SK-N-SH (cell line): ENCODE results near the gene MYEOV. TPM values are rescaled to one million over a fixed set of nuclear protein-coding genes. Genes with fewer than 3 reads are reported as not detected.

Source experiments
- CTCF ChIA-PET: fragments of 300-600, 350-600 bp; formaldehyde crosslinking; extraction: SDS; loops from one replicate; lab custom pipeline; 2021; lab: Yijun Ruan, JAX
- POLR2A ChIA-PET: fragments of 350-600 bp; sonication (Branson Sonifier 250); formaldehyde crosslinking; extraction: SDS; loops from one replicate; lab custom pipeline; 2020; ENCODE audit warnings: antibody characterized with exemption, inconsistent platforms; lab: Yijun Ruan, JAX
- DNase-seq: peaks from one replicate; pipeline ENCODE4 v3.0.0; 2012
- H2AFZ ChIP-seq: fragments of 200-600 bp; sonication (generic); 2 replicates; pipeline ENCODE4 v1.8.1; 2016; ENCODE audit warnings: antibody characterized with exemption, mild to moderate bottlenecking, low read depth
- H3F3A ChIP-seq: fragments of 200-600 bp; sonication (generic); replicated peaks from 2 replicates; pipeline ENCODE3; 2016; ENCODE audit warnings: antibody characterized with exemption, mild to moderate bottlenecking; ENCODE audit not compliant: insufficient read depth
- H3K27ac ChIP-seq, 2 experiments: fragments of 200-500 bp in 1 of 2; fragments of 200-600 bp in 1 of 2; sonication (Bioruptor generic) in 1 of 2; sonication (generic), shearing (Covaris generic) in 1 of 2; 2 replicates each; pipeline versions ENCODE4 v1.5.1 to v1.6.1; 2014 to 2016; ENCODE audit warnings: low read depth in 2 of 2, inconsistent platforms in 1 of 2, low read length in 1 of 2, mild to moderate bottlenecking in 1 of 2, mixed read lengths in 1 of 2
- H3K27me3 ChIP-seq: fragments of 200-600 bp; sonication (generic), shearing (Covaris generic); 2 replicates; pipeline ENCODE4 v1.6.1; 2016; ENCODE audit warnings: mixed run types; ENCODE audit not compliant: insufficient read depth
- H3K36me3 ChIP-seq, 2 experiments: fragments of 200-500 bp in 1 of 2; fragments of 200-600 bp in 1 of 2; sonication (Bioruptor generic) in 1 of 2; sonication (generic) in 1 of 2; replicated peaks in 1 of 2; 2 replicates each; pipeline versions ENCODE3 to v1.5.1; 2014 to 2016; ENCODE audit warnings: low read length in 1 of 2, mild to moderate bottlenecking in 1 of 2; ENCODE audit not compliant: insufficient read depth in 2 of 2, control insufficient read depth in 1 of 2
- H3K4me1 ChIP-seq, 2 experiments: fragments of 200-500 bp in 1 of 2; fragments of 200-600 bp in 1 of 2; sonication (Bioruptor generic) in 1 of 2; sonication (generic), shearing (Covaris generic) in 1 of 2; 2 replicates each; pipeline versions ENCODE4 v1.5.1 to v1.6.1; 2014 to 2016; ENCODE audit warnings: low read depth in 1 of 2, low read length in 1 of 2, mixed run types in 1 of 2; ENCODE audit not compliant: insufficient read depth in 2 of 2, control insufficient read depth in 1 of 2
- H3K4me2 ChIP-seq: fragments of 200-600 bp; sonication (generic), shearing (Covaris generic); 2 replicates; pipeline ENCODE4 v1.6.1; 2017; ENCODE audit warnings: mixed run types
- H3K4me3 ChIP-seq, 2 experiments: fragments of 200-500 bp in 1 of 2; fragments of 200-600 bp in 1 of 2; sonication (Bioruptor generic) in 1 of 2; sonication (generic), shearing (Covaris generic) in 1 of 2; 2 replicates each; pipeline versions ENCODE4 v1.5.1 to v1.8.1; 2014 to 2016; ENCODE audit warnings: low read depth in 2 of 2, inconsistent platforms in 1 of 2, low read length in 1 of 2, mild to moderate bottlenecking in 1 of 2, mixed read lengths in 1 of 2, moderate library complexity in 1 of 2
- H3K79me2 ChIP-seq: fragments of 200-600 bp; sonication (generic); 2 replicates; pipeline ENCODE4 v1.8.1; 2017; ENCODE audit warnings: mild to moderate bottlenecking; ENCODE audit not compliant: insufficient read depth
- H3K9ac ChIP-seq: fragments of 200-600 bp; sonication (generic); 2 replicates; pipeline ENCODE4 v1.6.1; 2017; ENCODE audit warnings: mixed run types
- H3K9me2 ChIP-seq: fragments of 200-600 bp; sonication (generic); 2 replicates; pipeline ENCODE4 v1.6.1; 2017; ENCODE audit warnings: mixed run types
- H3K9me3 ChIP-seq: fragments of 200-600 bp; sonication (generic); 2 replicates; pipeline ENCODE4 v1.6.1; 2017; ENCODE audit warnings: mixed run types, mild to moderate bottlenecking, moderate library complexity
- H4K20me1 ChIP-seq: fragments of 200-600 bp; sonication (generic); 2 replicates; pipeline ENCODE4 v1.6.1; 2017; ENCODE audit warnings: mild to moderate bottlenecking, mixed run types; ENCODE audit not compliant: insufficient read depth
- CHD2 ChIP-seq: fragments of 150-350 bp; IDR thresholded peaks from 2 replicates; pipeline ENCODE4 v1.6.1; 2018; ENCODE audit warnings: low read length; ENCODE audit not compliant: partially characterized antibody
- CTCF ChIP-seq: fragments of 200-600 bp; sonication (generic); IDR thresholded peaks from 2 replicates; pipeline ENCODE4 v1.6.1; 2017; ENCODE audit warnings: antibody characterized with exemption, mild to moderate bottlenecking, moderate library complexity
- ELF1 ChIP-seq: IDR thresholded peaks from 2 replicates; pipeline ENCODE4 v1.4.0; 2012
- FOSL2 ChIP-seq: IDR thresholded peaks from 2 replicates; pipeline ENCODE4 v1.4.0; 2012; ENCODE audit warnings: low read depth, mild to moderate bottlenecking, moderate library complexity, borderline replicate concordance
- GABPA ChIP-seq: IDR thresholded peaks from 2 replicates; pipeline ENCODE4 v1.4.0; 2012; ENCODE audit warnings: low read depth, mild to moderate bottlenecking
- MEF2A ChIP-seq: IDR thresholded peaks from 2 replicates; pipeline ENCODE4 v1.4.0; 2012; ENCODE audit warnings: low read depth, borderline replicate concordance
- MXI1 ChIP-seq: IDR thresholded peaks from 2 replicates; pipeline ENCODE4 v1.6.1; 2012; ENCODE audit warnings: mild to moderate bottlenecking, low read depth, low read length, improper control_type of control experiment
- NFIC ChIP-seq: IDR thresholded peaks from 2 replicates; pipeline ENCODE4 v1.4.0; 2012; ENCODE audit warnings: borderline replicate concordance
- NRF1 ChIP-seq: IDR thresholded peaks from 2 replicates; pipeline ENCODE4 v1.6.1; 2012; ENCODE audit warnings: low read depth, mild to moderate bottlenecking, low read length
- POLR2AphosphoS5 ChIP-seq: IDR thresholded peaks from 2 replicates; pipeline ENCODE4 v1.6.1; 2012; ENCODE audit warnings: low read depth, low read length
- SIN3A ChIP-seq: IDR thresholded peaks from 2 replicates; pipeline ENCODE4 v1.6.1; 2012; ENCODE audit warnings: low read depth, mild to moderate bottlenecking, low read length, moderate library complexity, borderline replicate concordance
- TAF1 ChIP-seq: IDR thresholded peaks from 2 replicates; pipeline ENCODE4 v1.6.1; 2012; ENCODE audit warnings: low read depth, mild to moderate bottlenecking, low read length, moderate library complexity, borderline replicate concordance
- ZBTB33 ChIP-seq: IDR thresholded peaks from 2 replicates; pipeline ENCODE4 v1.4.0; 2012; ENCODE audit warnings: low read depth, borderline replicate concordance
- WGBS: methylation state at CpG from one replicate; pipeline ENCODE4 v1.1.6; 2017; ENCODE audit warnings: low lambda C conversion rate; 5-methylcytosine and 5-hydroxymethylcytosine counted together
- polyA plus RNA-seq, 3 experiments: library from polyadenylated mRNA; depleted of rRNA; stranded (reverse); fragments of >200 nt; gene quantifications; 2 replicates each; pipeline ENCODE4 v1.2.3, GENCODE V29; 2012
- TF ChIP-seq, protein P1 (sequence below): IDR thresholded peaks from 2 replicates; pipeline ENCODE4; 2012
- TF ChIP-seq, protein P2 (sequence below): fragments of 150-350 bp; IDR thresholded peaks from 2 replicates; pipeline ENCODE4 v1.6.1; 2016; ENCODE audit warnings: mild to moderate bottlenecking, low read depth, low read length

MYEOV gene
- polyA plus RNA-seq, 1 of the 3 experiments (the other 2 are of a cell fraction), result 3.0 TPM

- no peaks in the 10 kb centered on the region for H3K79me2 ChIP-seq
- POLR2A ChIA-PET, result no interaction called here
- CTCF ChIA-PET, result interaction anchor here (0.8 kb wide), 1 partner anchor 142 kb away, joined by 3 read pairs; no protein-coding TSS in a partner anchor
- WGBS, result 78% methylated on average over 3 of the region's 6 CpGs
- H3K4me3 ChIP-seq, result no peak overlapping the region
- H3K4me2 ChIP-seq, result no peak overlapping the region
- DNase-seq, result no peak
- no peak for TF ChIP-seq MXI1
- TF ChIP-seq ELF1, result no peak
- TF ChIP-seq SIN3A, result no peak
- TF ChIP-seq CTCF, result no peak
- no peak for TF ChIP-seq CHD2
- TF ChIP-seq NRF1, result no peak
- TF ChIP-seq, protein P1, sequence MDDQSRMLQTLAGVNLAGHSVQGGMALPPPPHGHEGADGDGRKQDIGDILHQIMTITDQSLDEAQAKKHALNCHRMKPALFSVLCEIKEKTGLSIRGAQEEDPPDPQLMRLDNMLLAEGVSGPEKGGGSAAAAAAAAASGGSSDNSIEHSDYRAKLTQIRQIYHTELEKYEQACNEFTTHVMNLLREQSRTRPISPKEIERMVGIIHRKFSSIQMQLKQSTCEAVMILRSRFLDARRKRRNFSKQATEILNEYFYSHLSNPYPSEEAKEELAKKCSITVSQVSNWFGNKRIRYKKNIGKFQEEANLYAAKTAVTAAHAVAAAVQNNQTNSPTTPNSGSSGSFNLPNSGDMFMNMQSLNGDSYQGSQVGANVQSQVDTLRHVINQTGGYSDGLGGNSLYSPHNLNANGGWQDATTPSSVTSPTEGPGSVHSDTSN, result no peak
- no peak for TF ChIP-seq ZBTB33
- no peak for TF ChIP-seq MEF2A
- TF ChIP-seq, all 33 proteins: peak for 0
- no peaks in the 10 kb centered on the region for H3F3A ChIP-seq
- no peak overlapping the region for H3K27ac ChIP-seq
- no peaks in the 10 kb centered on the region for H3K9me2 ChIP-seq
- peaks cover 0 to 2% of the 10 kb centered on the region in 2 experiments; a peak in 1 of 4 replicates for H3K4me1 ChIP-seq
- H3K36me3 ChIP-seq, result no peaks in the 10 kb centered on the region
- no peaks in the 10 kb centered on the region for H3K27me3 ChIP-seq
- H4K20me1 ChIP-seq, result no peaks in the 10 kb centered on the region
- no peak overlapping the region for H2AFZ ChIP-seq
- H3K9ac ChIP-seq, result no peak overlapping the region
- no peaks in the 10 kb centered on the region for H3K9me3 ChIP-seq
Measured at GRCh38 chr11:69273571-69273970, 20.4 kb upstream of the MYEOV start.

- H3F3A ChIP-seq, result no peaks in the 10 kb centered on the region
- CTCF ChIA-PET, result no interaction called here
- WGBS, result 83% methylated on average over 5 of the region's 8 CpGs
- no peak for DNase-seq
- H3K9ac ChIP-seq, result no peak overlapping the region
- TF ChIP-seq NRF1, result no peak
- no peak for TF ChIP-seq TAF1
- no peak for TF ChIP-seq POLR2AphosphoS5
- TF ChIP-seq FOSL2, result no peak
- TF ChIP-seq, protein P2, sequence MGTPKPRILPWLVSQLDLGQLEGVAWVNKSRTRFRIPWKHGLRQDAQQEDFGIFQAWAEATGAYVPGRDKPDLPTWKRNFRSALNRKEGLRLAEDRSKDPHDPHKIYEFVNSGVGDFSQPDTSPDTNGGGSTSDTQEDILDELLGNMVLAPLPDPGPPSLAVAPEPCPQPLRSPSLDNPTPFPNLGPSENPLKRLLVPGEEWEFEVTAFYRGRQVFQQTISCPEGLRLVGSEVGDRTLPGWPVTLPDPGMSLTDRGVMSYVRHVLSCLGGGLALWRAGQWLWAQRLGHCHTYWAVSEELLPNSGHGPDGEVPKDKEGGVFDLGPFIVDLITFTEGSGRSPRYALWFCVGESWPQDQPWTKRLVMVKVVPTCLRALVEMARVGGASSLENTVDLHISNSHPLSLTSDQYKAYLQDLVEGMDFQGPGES, result no peak
- no peak for TF ChIP-seq NFIC
- TF ChIP-seq GABPA, result no peak
- no peaks in the 10 kb centered on the region for H4K20me1 ChIP-seq
- no peak overlapping the region for H3K4me2 ChIP-seq
- H3K9me2 ChIP-seq, result no peaks in the 10 kb centered on the region
- H3K36me3 ChIP-seq, result no peaks in the 10 kb centered on the region
- no peaks in the 10 kb centered on the region for H3K27me3 ChIP-seq
- peaks cover 0 to 2% of the 10 kb centered on the region in 2 experiments; a peak in 1 of 4 replicates for H3K4me1 ChIP-seq
- POLR2A ChIA-PET, result no interaction called here
- H3K4me3 ChIP-seq, result no peak overlapping the region
- H2AFZ ChIP-seq, result no peak overlapping the region
- H3K79me2 ChIP-seq, result no peaks in the 10 kb centered on the region
- no peaks in the 10 kb centered on the region for H3K9me3 ChIP-seq
- no peak overlapping the region for H3K27ac ChIP-seq
Measured at GRCh38 chr11:69274531-69275016, 19.4 kb upstream of the MYEOV start.
